GM12878 (cell line): Measurements from ENCODE around the gene RTP5.

Experiments used
- BHLHE40 ChIP-seq, 2 experiments: fragments of 450-650 bp in 1 of 2; IDR thresholded peaks; 2 replicates each; pipeline ENCODE4 v1.6.1; 2011 to 2017; ENCODE audit warnings: low read depth in 2 of 2, borderline replicate concordance in 1 of 2, improper control_type of control experiment in 1 of 2, low read length in 1 of 2, mild to moderate bottlenecking in 1 of 2
- CREM ChIP-seq: IDR thresholded peaks from 2 replicates; pipeline ENCODE4 v1.6.1; 2014; ENCODE audit warnings: antibody characterized with exemption, low read depth
- CTCF ChIP-seq, 3 experiments: IDR thresholded peaks in 2 of 3; conservative IDR thresholded peaks in 1 of 3; 2 replicates each; pipeline ENCODE4 v1.5.1; 2011; ENCODE audit warnings: low read depth in 3 of 3, low read length in 3 of 3, mild to moderate bottlenecking in 3 of 3, control low read depth in 2 of 3, moderate library complexity in 2 of 3, inconsistent platforms in 1 of 3, mixed read lengths in 1 of 3; ENCODE audit not compliant: control insufficient read depth in 2 of 3, insufficient read depth in 1 of 3; ENCODE audit errors: extremely low read depth in 1 of 3
- EP300 ChIP-seq, 2 experiments: fragments of 150-350 bp in 1 of 2; IDR thresholded peaks; 2 replicates each; pipeline ENCODE4 v1.6.1; 2011 to 2012; ENCODE audit warnings: low read depth in 2 of 2, low read length in 2 of 2, borderline replicate concordance in 1 of 2, improper control_type of control experiment in 1 of 2, inconsistent platforms in 1 of 2; ENCODE audit not compliant: control insufficient read depth in 1 of 2
- POLR2A ChIP-seq: IDR thresholded peaks from 2 replicates; pipeline ENCODE4 v1.6.1; 2011; ENCODE audit warnings: low read depth, mild to moderate bottlenecking, low read length
- POLR2AphosphoS5 ChIP-seq: IDR thresholded peaks from 2 replicates; pipeline ENCODE4 v1.6.1; 2011; ENCODE audit warnings: mild to moderate bottlenecking, low read length, inconsistent platforms
- SIX5 ChIP-seq: IDR thresholded peaks from 2 replicates; pipeline ENCODE4 v1.6.1; 2011; ENCODE audit warnings: mild to moderate bottlenecking, low read depth, low read length, moderate library complexity; ENCODE audit not compliant: severe bottlenecking
- SPI1 ChIP-seq: IDR thresholded peaks from 2 replicates; pipeline ENCODE4 v1.6.1; 2011; ENCODE audit warnings: low read depth, mild to moderate bottlenecking, low read length, moderate library complexity, borderline replicate concordance; ENCODE audit not compliant: insufficient read depth
- TARDBP ChIP-seq: IDR thresholded peaks from 2 replicates; pipeline ENCODE4 v1.6.1; 2016; ENCODE audit warnings: borderline replicate concordance
- ZZZ3 ChIP-seq: IDR thresholded peaks from 2 replicates; pipeline ENCODE4 v1.6.1; 2011; ENCODE audit warnings: low read depth; ENCODE audit not compliant: control insufficient read depth, insufficient read length
- TF ChIP-seq, protein P1 (sequence below): fragments of 450-650 bp; IDR thresholded peaks from 2 replicates; pipeline ENCODE4 v1.6.1; 2017; ENCODE audit warnings: mild to moderate bottlenecking

DNA sequence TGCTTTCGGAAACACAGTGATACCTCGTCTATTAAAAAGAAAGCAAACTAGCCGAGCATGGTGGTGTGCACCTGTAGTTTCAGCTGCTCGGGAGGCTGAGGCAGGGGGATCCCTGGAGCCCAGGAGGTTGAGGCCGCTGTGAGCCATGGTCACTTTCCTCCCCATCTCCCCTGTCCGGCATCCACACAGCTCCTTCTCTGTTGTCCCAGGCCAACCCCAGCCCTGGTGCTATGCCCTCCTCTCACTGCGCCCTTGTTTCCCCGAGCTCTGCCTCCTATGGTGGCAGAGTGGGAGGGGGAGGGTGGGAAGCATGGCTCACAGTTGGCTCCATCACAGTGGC is 15.4 kb downstream of the RTP5 start:
- TF ChIP-seq SPI1 (no peak), POLR2AphosphoS5 (no peak), EP300 (IDR thresholded peaks at IDR 0.05; ENCODE audit: borderline replicate concordance in 1 of 2, control insufficient read depth in 1 of 2, low read depth in 2 of 2, low read length in 2 of 2) (no peak), CREM (no peak), SIX5 (no peak), POLR2A (no peak), CTCF (IDR thresholded peaks at IDR 0.05 in 2 of 3, conservative IDR thresholded peaks at IDR 0.05 in 1 of 3; ENCODE audit: control insufficient read depth in 2 of 3, extremely low read depth in 1 of 3, insufficient read depth in 1 of 3, low read depth in 3 of 3, low read length in 3 of 3) (no peak), BHLHE40 (IDR thresholded peaks at IDR 0.05; ENCODE audit: borderline replicate concordance in 1 of 2, low read depth in 2 of 2, low read length in 1 of 2) (no peak), TARDBP (no peak), ZZZ3 (no peak)
- TF ChIP-seq, protein P1, sequence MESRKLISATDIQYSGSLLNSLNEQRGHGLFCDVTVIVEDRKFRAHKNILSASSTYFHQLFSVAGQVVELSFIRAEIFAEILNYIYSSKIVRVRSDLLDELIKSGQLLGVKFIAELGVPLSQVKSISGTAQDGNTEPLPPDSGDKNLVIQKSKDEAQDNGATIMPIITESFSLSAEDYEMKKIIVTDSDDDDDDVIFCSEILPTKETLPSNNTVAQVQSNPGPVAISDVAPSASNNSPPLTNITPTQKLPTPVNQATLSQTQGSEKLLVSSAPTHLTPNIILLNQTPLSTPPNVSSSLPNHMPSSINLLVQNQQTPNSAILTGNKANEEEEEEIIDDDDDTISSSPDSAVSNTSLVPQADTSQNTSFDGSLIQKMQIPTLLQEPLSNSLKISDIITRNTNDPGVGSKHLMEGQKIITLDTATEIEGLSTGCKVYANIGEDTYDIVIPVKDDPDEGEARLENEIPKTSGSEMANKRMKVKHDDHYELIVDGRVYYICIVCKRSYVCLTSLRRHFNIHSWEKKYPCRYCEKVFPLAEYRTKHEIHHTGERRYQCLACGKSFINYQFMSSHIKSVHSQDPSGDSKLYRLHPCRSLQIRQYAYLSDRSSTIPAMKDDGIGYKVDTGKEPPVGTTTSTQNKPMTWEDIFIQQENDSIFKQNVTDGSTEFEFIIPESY, result no peak
